ENCODE results near the gene POTEJ.
"Not testable (repeated sequence)": the region's sequence is repeated elsewhere in the genome, so short reads cannot be mapped to it uniquely, and the experiment has no call there.

Gene POTEJ

DNA sequence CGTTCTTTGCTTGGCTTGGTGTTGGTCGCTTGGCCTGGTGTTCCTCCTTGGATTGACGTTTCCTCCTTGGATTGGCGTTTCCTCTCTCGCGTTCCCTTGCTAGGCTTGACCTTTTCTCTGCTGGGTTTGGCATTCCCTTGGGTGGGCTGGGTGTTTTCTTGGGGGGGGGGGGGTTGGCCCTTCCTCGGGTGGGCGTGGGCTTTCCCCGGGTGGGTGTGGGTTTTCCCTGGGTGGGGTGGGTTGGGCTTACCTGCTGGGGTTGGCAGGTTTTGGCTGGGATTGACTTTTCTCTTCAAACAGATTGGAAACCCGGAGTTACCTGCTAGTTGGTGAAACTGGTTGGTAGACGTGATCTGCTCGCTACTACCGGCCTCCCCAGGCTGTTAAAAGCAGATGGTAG is at the start of gene POTEJ:
TSS of gene POTEJ (plus strand) at position 301 of the 400 bp plus-strand sequence. CDS start at position 394, 93 bp downstream.
- DNase-seq (ENCODE audit: low read depth), result not testable (repeated sequence)

DNA sequence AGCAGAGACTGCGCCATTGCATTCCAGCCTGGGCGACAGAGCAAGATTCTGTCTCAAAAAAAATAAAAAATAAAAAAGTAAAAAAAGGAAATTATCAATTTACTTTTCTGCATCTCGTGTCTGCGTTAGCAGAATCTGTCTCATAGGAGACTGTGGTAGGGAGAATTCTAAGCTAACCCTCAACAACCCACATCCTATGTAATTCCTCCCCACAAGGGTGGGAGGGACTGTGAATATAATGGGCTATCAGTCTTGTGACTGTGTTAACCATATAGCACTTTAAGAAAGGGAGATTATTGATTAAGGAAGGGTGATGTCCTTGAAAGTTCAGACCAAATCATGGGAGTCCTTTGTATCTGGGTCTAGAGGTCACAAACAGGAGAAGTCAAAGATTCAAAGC is 45.1 kb upstream of the POTEJ start:
- DNase-seq (ENCODE audit: low read depth), result not testable (repeated sequence)

- DNase-seq (ENCODE audit: low read depth), result not testable (repeated sequence)
These were observed 39.3 kb upstream of the POTEJ start for GRCh38 chr2:130571929-130572328.

DNA sequence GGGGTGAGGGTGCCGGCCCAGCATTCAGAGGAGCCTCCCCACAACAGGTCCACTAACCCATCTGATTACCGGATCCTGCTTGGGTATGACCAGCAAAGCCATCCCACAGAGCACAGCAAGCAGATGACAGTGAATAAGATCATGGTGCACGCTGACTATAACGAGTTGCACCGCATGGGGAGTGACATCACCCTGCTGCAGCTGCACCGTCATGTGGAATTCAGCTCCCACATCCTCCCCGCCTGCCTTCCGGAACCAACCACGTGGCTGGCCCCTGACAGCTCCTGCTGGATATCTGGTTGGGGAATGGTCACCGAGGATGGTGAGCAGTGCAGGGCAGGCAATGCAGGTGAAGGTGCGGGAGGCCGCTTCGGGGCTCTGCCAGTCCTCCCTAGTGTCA is 37.0 kb upstream of the POTEJ start:
- not testable (repeated sequence) for DNase-seq (ENCODE audit: low read depth)

- DNase-seq (ENCODE audit: low read depth), result not testable (repeated sequence)
These were observed 34.9 kb upstream of the POTEJ start for GRCh38 chr2:130576209-130576784.

DNA sequence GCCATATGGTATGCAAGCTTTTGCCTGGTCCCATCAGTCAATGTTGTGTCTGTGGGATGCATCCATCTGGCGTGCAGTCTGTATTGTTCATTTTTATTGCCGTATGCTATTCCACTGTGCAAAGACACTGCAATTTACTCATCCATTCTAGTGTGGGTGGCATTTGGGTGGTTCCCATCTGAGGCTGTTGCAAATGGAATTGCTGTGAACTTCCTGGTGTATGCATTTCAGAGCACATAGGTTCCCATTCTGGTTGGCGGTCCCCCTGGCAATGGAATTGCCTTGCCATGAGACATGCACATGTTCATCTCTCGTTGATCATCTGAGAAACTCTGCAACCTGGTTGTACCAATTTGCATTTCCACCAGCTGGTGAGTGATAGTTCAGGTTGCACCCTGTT is 33.7 kb upstream of the POTEJ start:
- DNase-seq (ENCODE audit: low read depth), result not testable (repeated sequence)

GRCh38 chr2:130579121-130579520 is 32.1 kb upstream of the POTEJ start:
- not testable (repeated sequence) for DNase-seq (ENCODE audit: low read depth)

GRCh38 chr2:130581491-130581890 is 29.7 kb upstream of the POTEJ start:
- DNase-seq (ENCODE audit: low read depth), result not testable (repeated sequence)

GRCh38 chr2:130582970-130583369 is 28.3 kb upstream of the POTEJ start:
- not testable (repeated sequence) for DNase-seq (ENCODE audit: low read depth)

GRCh38 chr2:130583582-130583981 is 27.7 kb upstream of the POTEJ start:
- not testable (repeated sequence) for DNase-seq (ENCODE audit: low read depth)

- not testable (repeated sequence) for DNase-seq (ENCODE audit: low read depth)
These were observed 26.5 kb upstream of the POTEJ start for GRCh38 chr2:130584726-130585125.

GRCh38 chr2:130588688-130589458 is 22.4 kb upstream of the POTEJ start:
- not testable (repeated sequence) for DNase-seq (ENCODE audit: low read depth)

GRCh38 chr2:130590170-130590841 is 20.9 kb upstream of the POTEJ start:
- DNase-seq (ENCODE audit: low read depth), result not testable (repeated sequence)

- not testable (repeated sequence) for DNase-seq (ENCODE audit: low read depth)
These were observed 20.3 kb upstream of the POTEJ start for GRCh38 chr2:130590842-130591359.

- not testable (repeated sequence) for DNase-seq (ENCODE audit: low read depth)
These were observed 18.3 kb upstream of the POTEJ start for GRCh38 chr2:130592791-130593414.

DNA sequence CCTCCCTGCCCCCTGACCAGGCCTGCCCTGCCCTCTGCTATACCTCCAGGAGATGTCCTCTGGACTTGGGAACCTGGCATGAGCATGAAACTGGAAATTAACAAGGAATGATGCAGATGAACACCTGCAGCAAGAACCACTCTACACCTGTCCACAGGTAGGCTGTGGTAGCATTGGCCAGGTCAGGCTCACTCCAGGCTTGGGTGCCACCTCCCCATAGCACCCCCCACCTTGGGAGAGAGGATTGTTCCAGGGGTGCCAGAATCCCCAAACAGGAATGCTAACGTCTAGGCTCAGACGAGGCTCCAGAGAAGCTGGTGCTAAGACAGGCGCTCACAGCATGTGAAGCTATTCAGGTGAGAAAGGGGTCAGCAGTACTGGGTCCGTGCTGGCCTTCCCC is 17.2 kb upstream of the POTEJ start:
- not testable (repeated sequence) for DNase-seq (ENCODE audit: low read depth)

DNA sequence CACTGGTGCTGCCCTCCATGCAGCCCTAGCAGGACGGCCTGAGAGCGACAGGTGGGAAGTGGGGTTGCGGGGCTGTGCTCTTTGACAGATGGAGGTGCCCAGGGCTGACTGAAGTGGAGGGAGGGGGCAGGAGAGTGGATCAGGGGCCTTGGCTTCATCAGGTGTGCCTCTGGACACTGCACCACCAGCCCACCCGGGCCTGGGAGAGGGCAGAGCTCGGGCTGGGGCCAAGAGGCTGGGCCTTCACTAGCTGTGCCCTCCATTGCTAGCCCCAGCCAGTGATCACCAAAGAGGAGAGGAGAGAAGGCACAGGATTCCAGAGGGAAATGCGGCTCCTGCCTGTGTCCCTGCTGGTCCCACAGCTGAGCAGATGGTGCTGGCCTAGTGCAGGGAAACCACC is 14.5 kb upstream of the POTEJ start:
- not testable (repeated sequence) for DNase-seq (ENCODE audit: low read depth)

DNA sequence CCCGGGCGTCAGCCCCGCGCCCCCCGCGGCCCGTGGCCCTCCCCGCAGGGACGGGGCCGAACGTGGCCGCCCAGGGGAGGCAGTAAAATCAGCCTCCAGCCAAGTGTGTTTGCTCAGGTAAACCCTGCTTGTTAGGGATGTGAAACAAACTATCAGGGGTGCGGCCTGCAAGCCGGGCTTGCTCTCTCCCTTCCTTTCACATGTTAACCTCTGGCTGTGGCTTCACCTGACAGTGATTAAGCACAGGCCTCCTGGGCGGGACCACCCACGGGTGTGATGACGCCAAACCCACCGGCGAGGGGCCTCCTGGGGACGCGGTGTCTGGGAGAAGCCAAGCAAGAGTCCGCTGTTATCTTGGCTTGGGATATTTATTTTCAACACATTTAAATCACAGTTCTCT is 13.2 kb upstream of the POTEJ start:
- not testable (repeated sequence) for DNase-seq (ENCODE audit: low read depth)

- DNase-seq (ENCODE audit: low read depth), result not testable (repeated sequence)
These were observed 12.8 kb upstream of the POTEJ start for GRCh38 chr2:130598463-130598862.

DNA sequence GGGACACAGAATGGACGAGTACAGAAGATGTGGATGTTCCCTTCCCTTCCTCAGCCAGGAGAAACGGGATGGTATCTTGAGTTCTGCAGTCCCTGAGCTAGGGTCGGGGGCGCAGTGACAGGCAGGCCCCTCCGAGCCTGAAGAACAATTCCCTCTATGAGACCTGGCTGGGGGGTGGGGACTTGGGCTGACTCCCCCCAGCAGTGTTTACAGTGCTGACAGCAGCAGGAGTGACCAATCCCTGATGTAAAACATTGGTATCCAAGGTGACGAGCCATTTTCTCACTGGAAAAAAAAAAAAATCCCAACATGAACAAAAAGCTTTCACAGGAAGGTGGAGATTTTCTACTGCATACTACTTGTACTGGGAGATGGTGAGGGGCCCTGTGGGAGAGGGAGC is 11.8 kb upstream of the POTEJ start, which contains the start of gene CFC1:
TSS of gene CFC1 (minus strand) at position 183 of the 400 bp plus-strand sequence. CDS start 288 bp downstream, outside the sequence.
- not testable (repeated sequence) for DNase-seq (ENCODE audit: low read depth)

DNA sequence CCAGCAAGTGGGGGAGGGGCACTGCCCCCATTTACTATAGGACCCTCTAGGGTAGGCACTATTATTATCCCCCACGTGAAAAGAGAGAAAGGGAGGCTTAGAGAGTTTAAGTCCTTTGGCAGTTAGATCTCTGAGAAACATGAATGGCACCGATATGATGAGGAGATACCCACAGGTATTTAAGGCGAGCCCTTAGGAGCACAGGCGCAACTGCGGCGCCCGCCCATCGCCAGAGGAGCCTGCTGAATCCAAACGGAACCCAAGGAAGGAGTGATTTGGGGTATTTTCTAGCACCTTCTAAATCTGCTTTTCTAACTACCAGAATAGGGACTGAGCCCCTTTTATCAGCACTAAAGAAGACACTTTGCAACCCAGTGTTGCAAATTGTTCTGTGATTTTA is 11.3 kb upstream of the POTEJ start:
- not testable (repeated sequence) for DNase-seq (ENCODE audit: low read depth)

Measured in GM04503 (cell line).